HG02973 (cell line): ENCODE results near the gene SRL.
A peak's percentile ranks its signal among the peaks of the same experiment; 100 is the strongest.
"Not testable (repeated sequence)": the region's sequence is repeated elsewhere in the genome, so short reads cannot be mapped to it uniquely, and the experiment has no call there.

Source experiments
- ATAC-seq: cut with Tn5 transposase; IDR thresholded peaks from one replicate; pipeline ENCODE4 v1.9.1; 2021; ENCODE audit warnings: moderate library complexity; ENCODE audit not compliant: unreplicated experiment

SRL gene

DNA sequence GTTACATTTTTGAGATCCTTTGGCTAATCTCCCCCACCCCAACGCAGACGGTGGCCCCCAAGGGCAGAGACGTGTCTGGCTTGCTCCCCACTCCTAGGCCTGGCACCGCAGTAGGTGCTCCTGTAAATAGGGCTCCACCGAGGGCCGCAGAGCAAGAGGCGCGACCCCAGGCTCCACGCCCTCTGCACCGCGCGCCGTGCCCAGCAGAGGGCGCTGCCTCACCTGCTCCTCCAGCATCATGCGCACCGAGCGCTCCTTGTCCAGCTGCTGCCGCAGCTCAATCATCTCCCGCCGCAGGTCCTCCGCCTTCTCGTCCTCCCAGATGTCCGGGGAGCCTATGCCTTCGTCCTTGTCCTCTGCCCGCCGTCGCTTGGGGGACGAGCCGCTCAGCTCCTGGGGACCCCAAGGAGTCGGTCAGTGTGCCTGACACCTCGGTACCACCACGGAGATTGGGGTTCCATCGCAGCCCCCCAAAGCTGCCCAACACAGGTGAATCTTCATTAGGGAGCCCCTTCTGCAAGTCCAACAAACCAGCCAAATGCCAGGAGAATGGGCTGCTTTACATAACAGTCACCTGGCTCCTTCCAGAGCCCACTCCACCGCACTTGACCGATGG is 19.8 kb upstream of the SRL start:
- ATAC-seq: no peak

- ATAC-seq: no peak
These were observed 18.5 kb upstream of the SRL start for GRCh38 chr16:4260360-4260759.

GRCh38 chr16:4257646-4258556 is 16.0 kb upstream of the SRL start:
- no peak for ATAC-seq

GRCh38 chr16:4253394-4254150 is 11.7 kb upstream of the SRL start:
- ATAC-seq: peak; percentile 83

DNA sequence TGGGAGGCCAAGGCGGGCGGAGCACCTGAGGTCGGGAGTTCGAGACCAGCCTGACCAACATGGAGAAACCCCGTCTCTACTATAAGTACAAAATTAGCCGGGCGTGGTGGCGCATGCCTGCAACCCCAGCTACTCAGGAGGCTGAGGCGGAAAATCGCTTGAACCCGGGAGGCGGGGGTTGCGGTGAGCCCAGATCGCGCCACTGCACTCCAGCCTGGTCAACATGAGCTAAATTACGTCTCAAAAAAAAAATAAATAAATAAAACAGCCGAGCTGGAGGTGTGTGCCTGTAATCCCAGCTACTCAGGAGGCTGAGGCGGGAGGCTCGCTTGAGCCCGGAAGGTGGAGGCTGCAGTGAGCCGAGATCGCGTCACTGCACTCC is 11.1 kb upstream of the SRL start:
- not testable (repeated sequence) for ATAC-seq

GRCh38 chr16:4249530-4250308 is 7.8 kb upstream of the SRL start:
- ATAC-seq: no peak

- no peak for ATAC-seq
These were observed 5.5 kb upstream of the SRL start for GRCh38 chr16:4247460-4247784.

DNA sequence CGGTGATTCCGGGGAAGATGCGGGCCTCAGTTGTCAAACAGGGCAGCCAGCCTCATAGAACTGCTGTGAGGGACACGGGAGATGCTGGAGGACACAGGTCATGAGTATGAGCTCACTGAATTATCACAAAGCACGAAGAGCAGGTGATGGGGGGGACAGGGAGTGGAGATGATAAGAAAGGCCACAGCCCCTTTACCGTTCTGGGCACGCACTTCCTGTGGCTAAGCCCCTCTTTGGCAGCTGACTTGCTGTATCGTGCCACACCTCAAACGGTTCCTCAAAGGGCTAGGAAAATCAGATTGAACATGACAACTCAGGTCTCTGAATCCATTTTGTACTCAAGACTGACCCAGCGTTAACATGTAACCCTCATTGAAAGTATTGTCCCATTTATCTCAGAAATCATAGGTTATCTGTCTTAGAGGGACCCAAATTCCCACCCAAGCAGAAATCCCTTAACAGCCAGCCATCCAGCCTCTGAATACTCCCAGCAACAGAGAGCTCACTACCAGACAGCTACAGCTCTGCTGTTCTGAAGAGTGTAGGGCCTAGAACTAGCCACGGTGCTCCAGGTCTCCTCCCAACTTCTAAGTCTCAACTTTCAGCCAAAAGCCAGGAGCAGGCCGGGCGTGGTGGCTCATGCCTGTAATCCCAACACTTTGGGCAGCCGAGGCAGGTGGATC is 5.0 kb upstream of the SRL start:
- no peak for ATAC-seq

GRCh38 chr16:4245077-4245791 is 3.4 kb upstream of the SRL start:
- ATAC-seq: no peak

- ATAC-seq: no peak
These were observed 2.6 kb upstream of the SRL start for GRCh38 chr16:4244254-4245076.

- no peak for ATAC-seq
These were observed 487 bp downstream of the SRL start for GRCh38 chr16:4241258-4241927.

DNA sequence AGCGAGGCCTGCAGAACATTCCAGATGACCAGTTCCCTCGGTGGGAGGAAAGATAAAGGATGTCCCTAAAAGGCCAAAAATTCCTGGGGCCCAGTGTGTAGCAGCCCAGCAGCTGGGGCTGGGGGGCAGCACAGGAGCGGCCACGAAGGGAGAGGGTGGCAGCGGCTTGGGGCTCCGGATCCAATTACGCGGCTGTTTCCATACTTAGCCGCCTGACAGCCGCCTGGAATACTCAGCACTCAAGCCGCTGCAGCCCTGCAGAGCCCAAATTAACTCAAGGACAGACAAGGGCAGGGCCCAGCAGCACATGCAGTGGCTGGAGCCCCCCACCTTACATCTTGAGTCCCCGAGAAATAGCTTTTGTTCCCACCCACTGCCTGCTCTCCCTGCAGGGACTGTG is 1.3 kb downstream of the SRL start:
- ATAC-seq: no peak

GRCh38 chr16:4239682-4240175 is 2.2 kb downstream of the SRL start:
- ATAC-seq: no peak

- ATAC-seq: no peak
These were observed 2.9 kb downstream of the SRL start for GRCh38 chr16:4239020-4239419.

DNA sequence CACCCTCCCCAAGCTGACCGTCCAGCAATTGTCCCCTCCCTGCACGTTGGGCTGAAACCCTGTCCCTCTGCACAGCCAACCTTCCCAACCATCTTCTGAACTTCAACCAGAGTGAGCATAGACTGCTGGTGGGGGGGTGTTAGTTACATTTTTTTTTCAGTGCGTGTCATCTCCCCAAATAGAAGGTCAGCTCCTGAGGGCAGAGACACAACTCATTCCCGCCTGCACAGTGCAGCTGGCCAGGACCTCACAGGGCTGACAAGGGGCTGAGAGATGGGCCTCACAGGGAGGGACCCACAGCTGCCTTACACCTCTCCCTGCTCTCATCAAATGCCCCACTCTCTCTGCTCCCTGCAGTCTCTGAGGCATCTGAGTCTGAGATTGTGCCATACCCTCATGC is 8.4 kb downstream of the SRL start:
- no peak for ATAC-seq

GRCh38 chr16:4232541-4233386 is 9.1 kb downstream of the SRL start:
- no peak for ATAC-seq

- no peak for ATAC-seq
These were observed 10.0 kb downstream of the SRL start for GRCh38 chr16:4231886-4232285.
